Adipose tissue (tissue), 3 donors: Measurements from ENCODE around the gene CYBA. TPM values are rescaled to one million over a fixed set of nuclear protein-coding genes. Genes with fewer than 3 reads are reported as not detected.

Experiments
- H3K27ac ChIP-seq: one replicate; pipeline ENCODE4 v1.5.1; 2013; ENCODE audit warnings: low read depth, low read length
- WGBS, 3 donors: extraction: QIAGEN DNeasy Blood & Tissue Kit; methylation state at CpG; one replicate each; pipeline ENCODE4 v1.1.7; 2013; 5-methylcytosine and 5-hydroxymethylcytosine counted together
- polyA plus RNA-seq, 3 donors: library from polyadenylated mRNA; stranded (reverse); fragments of 200-250 nt; gene quantifications; one replicate each; pipeline ENCODE4 v1.2.3, GENCODE V29; 2013
- donor health status: healthy with polysubstance abuse.
- donor health status: Bipolar disorder and iron deficiency.
- donor health status: healthy.

Gene CYBA
- polyA plus RNA-seq, 3 donors: 70.7 to 195 (median 93.1) TPM

GRCh38 chr16:88606148-88606757 is 44.6 kb downstream of the CYBA start:
- WGBS, 3 donors: 78 to 89% (median 84%) methylated on average over 17 of the region's 17 CpGs
- H3K27ac ChIP-seq: no peak overlapping the region

GRCh38 chr16:88605186-88606147 is 45.4 kb downstream of the CYBA start:
- 73 to 84% (median 80%) methylated on average over 20 of the region's 20 CpGs for WGBS, 3 donors
- H3K27ac ChIP-seq: no peak overlapping the region

- no peak overlapping the region for H3K27ac ChIP-seq
- 85 to 92% (median 91%) methylated on average over 7 of the region's 7 CpGs for WGBS, 3 donors
Measured at GRCh38 chr16:88602091-88602490, 48.8 kb downstream of the CYBA start.

- WGBS, 3 donors: 92 to 94% (median 92%) methylated on average over 9 of the region's 9 CpGs
- no peak overlapping the region for H3K27ac ChIP-seq
Measured at GRCh38 chr16:88601313-88602036, 49.4 kb downstream of the CYBA start.

GRCh38 chr16:88600539-88600896 is 50.3 kb downstream of the CYBA start:
- 90 to 94% (median 91%) methylated on average over 6 of the region's 6 CpGs for WGBS, 3 donors

GRCh38 chr16:88599825-88600538 is 50.9 kb downstream of the CYBA start:
- no peak overlapping the region for H3K27ac ChIP-seq
- 62 to 89% (median 70%) methylated on average over 25 of the region's 25 CpGs for WGBS, 3 donors

More at GRCh38 chr16:88600539-88600896, 50.3 kb downstream of the CYBA start:
- no peak overlapping the region for H3K27ac ChIP-seq

GRCh38 chr16:88599092-88599733 is 51.6 kb downstream of the CYBA start:
- peak overlapping the region; percentile 15 for H3K27ac ChIP-seq
- WGBS, 3 donors: 54 to 84% (median 59%) methylated on average over 14 of the region's 14 CpGs

GRCh38 chr16:88597856-88598491 is 52.9 kb downstream of the CYBA start:
- 83 to 89% (median 88%) methylated on average over 21 of the region's 21 CpGs for WGBS, 3 donors
- no peak overlapping the region for H3K27ac ChIP-seq

- WGBS, 3 donors: 78 to 86% (median 80%) methylated on average over 3 of the region's 3 CpGs
- H3K27ac ChIP-seq: no peak overlapping the region
Measured at GRCh38 chr16:88596483-88596882, 54.4 kb downstream of the CYBA start.

- 90 to 91% (median 91%) methylated on average over 10 of the region's 10 CpGs for WGBS, 3 donors
- H3K27ac ChIP-seq: no peak overlapping the region
Measured at GRCh38 chr16:88595921-88596320, 54.9 kb downstream of the CYBA start.

- WGBS, 3 donors: 81 to 90% (median 82%) methylated on average over 6 of the region's 6 CpGs
- H3K27ac ChIP-seq: no peak overlapping the region
Measured at GRCh38 chr16:88595101-88595500, 55.8 kb downstream of the CYBA start.

GRCh38 chr16:88593910-88594309 is 56.9 kb downstream of the CYBA start:
- WGBS, 3 donors: 90 to 95% (median 93%) methylated on average over 6 of the region's 6 CpGs
- no peak overlapping the region for H3K27ac ChIP-seq

- 83 to 88% (median 83%) methylated on average over 11 of the region's 11 CpGs for WGBS, 3 donors
Measured at GRCh38 chr16:88593489-88593888, 57.4 kb downstream of the CYBA start.

More at GRCh38 chr16:88593489-88593888, 57.4 kb downstream of the CYBA start:
- no peak overlapping the region for H3K27ac ChIP-seq

Other genes with a start within 250 kb of the CYBA start
- 1 to 10 TPM; 1.8 to 5.9 (median 3.6) TPM for gene ZFPM1, start 197.8 kb downstream of the CYBA start, polyA plus RNA-seq
- 10 to 100 TPM; 11.1 to 27.0 (median 26.0) TPM for gene ZC3H18, start 80.7 kb downstream of the CYBA start, polyA plus RNA-seq
- gene IL17C, start 12.5 kb downstream of the CYBA start, polyA plus RNA-seq: not detected
- 10 to 100 TPM; 22.6 to 34.5 (median 31.2) TPM for gene MVD, start 12.0 kb upstream of the CYBA start, polyA plus RNA-seq
- gene SNAI3, start 35.5 kb upstream of the CYBA start, polyA plus RNA-seq: under 1 TPM; 0.22 to 0.71 (median 0.45) TPM
- gene RNF166, start 55.4 kb upstream of the CYBA start, polyA plus RNA-seq: 10 to 100 TPM in 2 of 3 donors, 1 to 10 TPM in 1; 9.8 to 25.9 (median 13.8) TPM
- 10 to 100 TPM in 2 of 3 donors, 1 to 10 TPM in 1; 9.5 to 19.3 (median 17.3) TPM for gene CTU2, start 55.5 kb upstream of the CYBA start, polyA plus RNA-seq
- 100 to 1,000 TPM in 2 of 3 donors, 10 to 100 TPM in 1; 61.0 to 436 (median 237) TPM for gene PIEZO1, start 134.2 kb upstream of the CYBA start, polyA plus RNA-seq
- 1 to 10 TPM in 1 of 3 donors, under 1 TPM in 2; 0.33 to 2.6 (median 0.60) TPM for gene CDT1, start 152.7 kb upstream of the CYBA start, polyA plus RNA-seq
- 100 to 1,000 TPM; 162 to 256 (median 227) TPM for gene APRT, start 160.9 kb upstream of the CYBA start, polyA plus RNA-seq
- 10 to 100 TPM in 2 of 3 donors, 1 to 10 TPM in 1; 6.3 to 23.8 (median 18.9) TPM for gene GALNS, start 205.9 kb upstream of the CYBA start, polyA plus RNA-seq
- 10 to 100 TPM; 25.4 to 56.8 (median 47.6) TPM for gene TRAPPC2L, start 206.1 kb upstream of the CYBA start, polyA plus RNA-seq
- gene PABPN1L, start 215.6 kb upstream of the CYBA start, polyA plus RNA-seq: under 1 TPM in 2 of 3 donors, not detected in 1; 0.07 to 0.09 TPM